ENCODE results near the gene ULK2. TPM values are rescaled to one million over a fixed set of nuclear protein-coding genes. Genes with fewer than 3 reads are reported as not detected.

The ULK2 gene
- 50.5 and 54.3 TPM in 2 replicates for total RNA-seq

GRCh38 chr17:19867329-19868078 lies at the start of gene ULK2:
ULK2 (minus strand) TSS chr17:19867936; CDS start chr17:19867417, 519 bp downstream.

GRCh38 chr17:19747829-19748806 lies 119.6 kb downstream of the ULK2 start, which contains the start of gene ALDH3A1:
ALDH3A1 (minus strand) TSS chr17:19748298; CDS start chr17:19745129, 3,169 bp downstream.

Other genes starting within 250 kb of the ULK2 start
- gene ALDH3A2, start 219.2 kb downstream of the ULK2 start, total RNA-seq = 37.8 and 57.2 TPM in 2 replicates
- gene SLC47A2, start 151.4 kb downstream of the ULK2 start, total RNA-seq = not detected in 2 replicates
- 0.28 TPM in 2 replicates for gene ALDH3A1, start 119.6 kb downstream of the ULK2 start, total RNA-seq
- gene AKAP10, start 109.9 kb upstream of the ULK2 start, total RNA-seq = 21.0 and 21.7 TPM in 2 replicates
- gene SPECC1, start 141.4 kb upstream of the ULK2 start, total RNA-seq = 7.7 and 9.0 TPM in 2 replicates